Astrocyte of the spinal cord (primary cell): ENCODE measurements around the gene CPEB2.

ENCODE experiments used
- DNase-seq: peaks from one replicate; pipeline ENCODE4 v3.0.0; 2011; ENCODE audit warnings: low read depth, low spot score
- H3K4me3 ChIP-seq: 2 replicates; pipeline ENCODE4 v1.5.1; 2011; ENCODE audit warnings: low read depth, mild to moderate bottlenecking, low read length, moderate library complexity
- CTCF ChIP-seq: IDR thresholded peaks from 2 replicates; pipeline ENCODE4 v1.5.1; 2012; ENCODE audit warnings: low read depth, mild to moderate bottlenecking, low read length, inconsistent platforms
- in situ Hi-C: cut with HindIII; loops from 2 replicates; pipeline ENCODE4 v1.10.0; 2017; ENCODE audit warnings: low sequenced_read_pairs

The CPEB2 gene

GRCh38 chr4:15100994-15101695 is 98.9 kb downstream of the CPEB2 start:
- TF ChIP-seq CTCF: no peak
- H3K4me3 ChIP-seq: no peak overlapping the region
- no peak for DNase-seq
- in situ Hi-C loops: no loop called here

DNA sequence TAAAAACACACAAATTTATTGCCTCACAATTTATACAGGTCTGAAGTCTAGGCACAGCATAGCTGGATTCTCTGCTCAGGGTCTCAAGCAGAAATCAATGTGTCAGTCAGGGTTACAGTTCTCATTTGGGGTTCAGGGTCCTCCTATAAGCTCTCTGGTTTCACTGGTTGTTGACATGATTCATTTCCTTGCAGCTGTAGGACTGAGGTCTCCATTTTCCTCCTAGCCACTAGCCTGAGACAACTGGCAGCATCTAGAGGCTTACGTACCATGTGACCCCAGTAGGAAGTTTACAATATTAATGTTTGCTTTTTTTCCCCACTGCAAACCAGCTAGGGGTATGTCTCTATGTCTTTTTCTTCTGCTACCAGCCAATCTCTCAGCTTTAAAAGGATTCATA is 102.5 kb downstream of the CPEB2 start:
- DNase-seq: no peak
- no peak for TF ChIP-seq CTCF
- no peak overlapping the region for H3K4me3 ChIP-seq
- in situ Hi-C loops: no loop called here

DNA sequence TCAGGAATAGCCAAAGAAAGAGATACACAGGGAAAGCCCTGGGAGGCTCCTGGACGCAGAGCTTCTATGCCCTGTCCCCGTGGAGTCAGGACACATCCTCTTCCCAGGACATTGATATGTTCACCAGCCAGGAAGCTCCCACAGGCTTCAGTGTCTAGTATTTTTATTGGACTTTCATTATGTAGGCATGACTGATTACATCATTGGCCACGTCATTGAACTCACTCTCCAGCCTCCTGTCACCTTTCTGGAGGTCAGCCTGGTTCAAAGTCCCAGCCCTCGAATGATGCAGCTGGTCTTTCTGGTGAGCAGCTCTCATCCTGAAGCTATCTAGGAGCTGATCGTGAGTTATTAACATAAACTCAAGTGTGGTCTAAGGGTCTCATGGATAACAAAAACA is 104.1 kb downstream of the CPEB2 start:
- DNase-seq: no peak
- H3K4me3 ChIP-seq: no peak overlapping the region
- in situ Hi-C loops: no loop called here
- no peak for TF ChIP-seq CTCF

GRCh38 chr4:15109600-15109999 is 107.3 kb downstream of the CPEB2 start:
- TF ChIP-seq CTCF: no peak
- in situ Hi-C loops: no loop called here
- DNase-seq: no peak
- H3K4me3 ChIP-seq: no peak overlapping the region

DNA sequence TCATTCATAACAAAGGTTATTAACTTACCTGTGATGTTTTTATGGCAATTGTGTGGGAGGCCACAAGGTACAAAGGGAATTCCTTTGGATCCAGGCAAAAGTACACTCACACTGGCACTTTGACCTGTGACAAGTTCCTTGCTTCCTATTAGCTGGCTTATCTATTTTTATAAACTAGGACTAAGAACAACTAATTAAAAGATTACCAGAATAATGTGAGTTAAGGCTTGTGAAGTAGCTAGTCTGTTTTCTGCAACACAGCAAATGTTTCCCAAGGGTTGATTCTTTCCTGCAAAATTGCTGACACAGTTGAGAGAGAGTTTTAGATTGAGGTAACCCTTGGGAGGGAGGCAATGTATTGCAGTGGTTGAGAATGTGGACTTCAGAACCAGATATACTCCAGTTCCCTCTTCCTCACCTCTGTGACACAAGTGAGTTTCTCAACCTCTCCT is 107.9 kb downstream of the CPEB2 start:
- no peak overlapping the region for H3K4me3 ChIP-seq
- in situ Hi-C loops: no loop called here
- DNase-seq: no peak
- no peak for TF ChIP-seq CTCF

DNA sequence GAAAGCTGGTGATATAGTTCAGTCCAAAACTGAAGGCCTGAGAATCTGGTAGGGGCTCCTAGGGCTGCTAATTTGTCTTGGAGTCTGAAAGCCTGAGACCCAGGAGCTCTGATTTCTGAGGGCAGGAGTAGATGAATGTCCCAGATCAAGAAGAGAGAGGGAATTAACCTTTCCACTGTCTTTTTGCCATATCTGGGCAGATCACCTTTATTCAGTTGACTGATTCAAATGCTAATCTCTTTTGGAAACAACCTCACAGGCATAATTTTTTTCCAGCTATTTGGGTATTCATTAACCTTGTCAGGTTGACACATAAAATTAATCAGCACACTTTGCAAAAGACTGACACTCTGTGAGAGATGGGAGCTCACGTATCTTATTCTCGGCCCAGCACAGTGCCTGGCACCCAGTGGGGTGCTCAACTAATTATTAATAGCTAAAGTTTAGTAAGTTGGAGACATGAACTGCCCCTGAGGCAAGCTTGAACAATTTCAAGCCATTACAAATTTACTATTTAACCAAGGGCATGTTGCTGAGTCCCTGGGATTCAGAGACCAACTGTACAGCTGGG is 114.3 kb downstream of the CPEB2 start:
- in situ Hi-C loops: no loop called here
- no peak for TF ChIP-seq CTCF
- H3K4me3 ChIP-seq: no peak overlapping the region
- no peak for DNase-seq
